GM13976 (cell line): ENCODE results near the gene ALAS1.

ENCODE experiments used
- DNase-seq: peaks from one replicate; pipeline ENCODE4 v3.0.0; 2012; ENCODE audit warnings: low spot score
- in situ Hi-C: fragments of 300-500 bp; cut with MboI; formaldehyde crosslinking; loops from one replicate; pipeline ENCODE4 v1.12.0; 2022; ENCODE audit warnings: low sequenced_read_pairs, mixed read lengths, inconsistent platforms; ENCODE audit not compliant: unreplicated experiment
- TF ChIP-seq, protein P1 (sequence below): IDR thresholded peaks from 2 replicates; pipeline ENCODE4 v1.5.1; 2012; ENCODE audit warnings: borderline replicate concordance, mild to moderate bottlenecking; ENCODE audit not compliant: insufficient read depth; ENCODE audit errors: extremely low read depth, missing control alignments, control extremely low read depth

ALAS1 gene

DNA sequence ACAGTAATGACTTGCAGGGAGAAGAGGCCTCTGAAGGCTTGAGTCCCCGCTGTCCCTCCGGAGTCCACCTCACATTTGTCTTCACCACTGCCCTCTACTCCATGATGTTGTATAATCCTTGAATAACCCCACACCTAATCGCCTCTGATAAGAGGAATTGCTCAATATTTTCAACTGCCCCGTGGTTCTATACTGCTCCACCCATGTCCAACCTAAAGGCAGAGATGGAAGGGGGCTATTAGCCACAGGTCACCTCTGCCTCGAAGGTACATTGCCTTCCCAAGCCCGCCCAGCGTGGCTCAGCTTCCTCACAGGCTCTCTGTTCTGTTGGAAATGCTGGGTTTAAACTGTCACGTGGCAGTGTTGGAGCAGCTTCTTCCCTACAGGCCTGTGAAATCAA is 15.0 kb downstream of the ALAS1 start:
- DNase-seq: no peak
- in situ Hi-C loops: no loop called here
- TF ChIP-seq, protein P1, sequence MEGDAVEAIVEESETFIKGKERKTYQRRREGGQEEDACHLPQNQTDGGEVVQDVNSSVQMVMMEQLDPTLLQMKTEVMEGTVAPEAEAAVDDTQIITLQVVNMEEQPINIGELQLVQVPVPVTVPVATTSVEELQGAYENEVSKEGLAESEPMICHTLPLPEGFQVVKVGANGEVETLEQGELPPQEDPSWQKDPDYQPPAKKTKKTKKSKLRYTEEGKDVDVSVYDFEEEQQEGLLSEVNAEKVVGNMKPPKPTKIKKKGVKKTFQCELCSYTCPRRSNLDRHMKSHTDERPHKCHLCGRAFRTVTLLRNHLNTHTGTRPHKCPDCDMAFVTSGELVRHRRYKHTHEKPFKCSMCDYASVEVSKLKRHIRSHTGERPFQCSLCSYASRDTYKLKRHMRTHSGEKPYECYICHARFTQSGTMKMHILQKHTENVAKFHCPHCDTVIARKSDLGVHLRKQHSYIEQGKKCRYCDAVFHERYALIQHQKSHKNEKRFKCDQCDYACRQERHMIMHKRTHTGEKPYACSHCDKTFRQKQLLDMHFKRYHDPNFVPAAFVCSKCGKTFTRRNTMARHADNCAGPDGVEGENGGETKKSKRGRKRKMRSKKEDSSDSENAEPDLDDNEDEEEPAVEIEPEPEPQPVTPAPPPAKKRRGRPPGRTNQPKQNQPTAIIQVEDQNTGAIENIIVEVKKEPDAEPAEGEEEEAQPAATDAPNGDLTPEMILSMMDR: no peak

DNA sequence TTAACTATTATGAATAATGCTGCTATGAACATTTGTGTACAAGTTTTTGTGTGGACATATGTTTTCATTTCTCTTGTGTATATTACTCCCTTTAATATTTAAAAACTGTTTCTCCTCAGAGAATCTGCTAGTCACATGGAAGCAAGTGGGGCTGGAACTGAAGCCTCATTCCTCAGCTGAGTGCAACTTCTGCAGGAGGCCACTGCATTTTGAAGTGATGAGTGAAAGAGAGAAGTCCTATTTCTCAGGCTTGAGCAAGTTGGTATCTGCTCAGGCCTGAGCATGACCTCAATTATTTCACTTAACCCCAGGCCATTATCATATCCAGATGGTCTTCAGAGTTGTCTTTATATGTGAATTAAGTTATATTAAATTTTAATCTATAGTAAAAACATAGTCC is 15.9 kb downstream of the ALAS1 start:
- in situ Hi-C loops: no loop called here
- DNase-seq: no peak
- TF ChIP-seq, protein P1: no peak

DNA sequence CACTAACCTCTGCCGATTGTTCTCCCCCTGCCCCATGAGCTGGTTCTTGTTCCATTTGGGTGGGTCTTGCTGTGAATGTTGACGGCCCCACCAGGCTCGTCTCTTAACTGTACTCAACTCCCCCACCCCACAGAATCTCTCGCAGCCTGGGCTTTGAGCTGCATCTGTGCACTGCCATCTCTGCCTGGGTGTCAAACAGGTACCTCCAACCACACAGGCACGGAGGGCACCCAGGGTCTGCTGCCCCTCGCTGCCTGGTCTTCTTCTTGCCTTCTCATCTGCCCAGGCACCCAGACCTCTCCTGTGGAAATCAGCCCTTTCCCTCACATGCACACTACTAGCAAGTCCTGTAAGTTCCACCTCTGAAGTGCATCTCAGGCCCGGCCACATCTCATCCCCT is 17.4 kb downstream of the ALAS1 start:
- TF ChIP-seq, protein P1: no peak
- in situ Hi-C loops: no loop called here
- no peak for DNase-seq

DNA sequence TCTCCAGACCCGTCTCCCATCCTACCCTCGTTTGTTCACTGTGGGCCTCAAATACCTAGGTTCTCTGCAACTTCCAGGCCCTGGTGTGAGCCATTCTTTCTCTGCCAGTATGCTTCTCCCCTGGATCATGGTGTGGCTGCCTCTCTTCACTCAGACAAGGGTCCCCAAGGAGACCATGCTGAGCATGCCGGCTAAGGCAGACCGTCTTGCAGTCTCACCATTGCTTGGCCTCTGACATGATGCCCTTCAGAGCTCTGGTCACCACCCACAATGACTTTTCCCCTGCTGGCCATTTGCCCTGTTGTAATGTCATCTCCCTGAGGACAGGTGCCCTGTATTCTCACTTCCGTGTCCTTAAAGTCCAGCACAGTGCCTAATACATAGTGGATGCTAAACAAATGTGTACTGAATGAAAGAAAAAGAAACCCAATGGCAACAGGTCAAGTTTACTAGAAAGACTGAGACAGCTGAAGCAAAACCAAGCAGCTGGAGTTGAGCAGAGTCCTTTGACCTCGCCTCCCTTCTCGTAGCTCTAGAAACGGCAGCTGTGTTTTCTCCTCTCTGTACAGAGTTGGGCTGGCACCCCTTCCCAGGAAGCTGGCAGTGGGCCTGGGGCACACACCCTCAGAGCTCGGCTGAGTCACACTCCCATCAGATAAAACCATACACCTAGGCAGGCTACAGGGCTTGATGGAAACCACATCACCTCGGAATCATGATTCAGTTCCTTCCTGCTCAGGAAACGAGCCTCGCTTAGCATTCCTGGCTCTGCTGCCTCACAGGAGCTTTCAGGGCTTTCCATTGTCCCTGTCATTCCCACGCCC is 18.8 kb downstream of the ALAS1 start:
- in situ Hi-C loops: no loop called here
- no peak for DNase-seq
- TF ChIP-seq, protein P1: no peak

DNA sequence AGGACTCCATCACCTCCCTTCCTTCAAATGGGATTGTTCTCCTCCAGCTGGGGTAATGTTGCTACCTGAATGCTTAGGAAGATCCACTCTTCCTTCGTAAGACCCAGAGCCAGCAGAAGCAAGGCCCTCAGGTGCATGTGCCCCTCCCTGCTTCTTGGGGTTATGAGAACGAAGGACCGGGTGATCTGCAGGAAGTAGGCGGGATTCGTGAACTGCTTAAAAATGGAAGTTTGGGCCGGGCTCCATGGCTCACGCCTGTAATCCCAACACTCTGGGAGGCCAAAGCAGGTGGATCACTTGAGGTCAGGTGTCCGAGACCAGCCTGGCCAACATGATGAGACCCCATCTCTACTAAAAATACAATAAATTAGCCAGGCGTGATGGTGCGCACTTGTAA is 19.4 kb downstream of the ALAS1 start:
- in situ Hi-C loops: no loop called here
- DNase-seq: no peak
- TF ChIP-seq, protein P1: no peak

DNA sequence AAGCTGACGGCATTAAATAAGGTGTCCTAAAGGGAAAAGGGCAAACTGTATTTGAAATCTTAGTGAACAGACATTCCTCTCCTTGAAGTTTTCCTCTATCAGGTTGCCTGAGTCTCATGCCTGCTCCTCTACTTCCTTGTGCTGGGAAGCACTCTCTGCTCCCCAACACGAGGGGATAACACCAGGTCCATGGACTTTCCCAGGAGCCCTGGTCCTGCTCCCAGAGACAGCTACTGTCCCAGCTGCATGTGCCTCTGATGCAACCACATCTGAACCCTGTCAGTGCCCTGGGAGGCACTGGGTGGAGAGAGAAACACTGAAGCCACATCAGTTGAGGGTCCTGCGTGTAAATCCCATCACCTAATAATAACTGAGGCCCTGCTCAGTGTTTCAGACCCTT is 20.1 kb downstream of the ALAS1 start:
- no peak for DNase-seq
- TF ChIP-seq, protein P1: no peak
- in situ Hi-C loops: no loop called here

DNA sequence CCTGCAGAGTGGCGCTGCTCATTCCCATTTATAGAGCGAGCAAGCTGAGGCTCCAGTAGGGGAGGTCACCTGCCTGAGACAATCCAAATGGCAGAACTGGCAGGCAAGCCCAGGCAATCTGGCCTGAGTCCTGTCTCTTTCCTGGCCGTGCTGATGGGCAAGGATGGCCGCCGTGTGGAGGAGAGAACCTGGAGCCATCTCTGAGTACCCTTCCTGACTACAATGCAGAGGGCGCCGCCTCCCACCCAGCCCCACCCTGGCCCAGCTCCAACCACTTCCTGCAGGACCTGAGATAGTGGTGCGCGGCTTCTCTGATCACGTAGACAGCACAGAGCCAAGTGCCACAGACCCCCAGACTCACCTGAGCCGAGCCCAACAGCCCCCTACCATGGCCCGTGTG is 20.5 kb downstream of the ALAS1 start:
- no peak for DNase-seq
- in situ Hi-C loops: no loop called here
- TF ChIP-seq, protein P1: no peak
